GM18873 (cell line): ENCODE measurements around the gene NBEAL1.
"Not testable (repeated sequence)": the region's sequence is repeated elsewhere in the genome, so short reads cannot be mapped to it uniquely, and the experiment has no call there.

ENCODE experiments used
- ATAC-seq: cut with Tn5 transposase; IDR thresholded peaks from one replicate; pipeline ENCODE4 v1.9.1; 2021; ENCODE audit warnings: mild to moderate bottlenecking, moderate library complexity, moderate number of reproducible peaks; ENCODE audit not compliant: unreplicated experiment, low FRiP score

Gene NBEAL1

GRCh38 chr2:203014456-203015199 is at the start of gene NBEAL1:
Gene NBEAL1 (plus strand): TSS chr2:203014875. CDS start chr2:203016385, 1,510 bp downstream.
- peak; percentile 97 for ATAC-seq

- peak; percentile 61 for ATAC-seq
These were observed 48.7 kb upstream of the NBEAL1 start for GRCh38 chr2:202965810-202966460.

GRCh38 chr2:202969404-202969803 is 45.3 kb upstream of the NBEAL1 start:
- not testable (repeated sequence) for ATAC-seq

- no peak for ATAC-seq
These were observed 37.9 kb upstream of the NBEAL1 start for GRCh38 chr2:202976809-202977208.

GRCh38 chr2:202982779-202983491 is 31.7 kb upstream of the NBEAL1 start:
- no peak for ATAC-seq

GRCh38 chr2:202989749-202990148 is 24.9 kb upstream of the NBEAL1 start:
- no peak for ATAC-seq

GRCh38 chr2:202990501-202990900 is 24.2 kb upstream of the NBEAL1 start:
- no peak for ATAC-seq

GRCh38 chr2:202997113-202997512 is 17.6 kb upstream of the NBEAL1 start:
- not testable (repeated sequence) for ATAC-seq

GRCh38 chr2:203002054-203002821 is 12.4 kb upstream of the NBEAL1 start:
- ATAC-seq, result no peak

GRCh38 chr2:203003716-203004115 is 11.0 kb upstream of the NBEAL1 start:
- no peak for ATAC-seq

- no peak for ATAC-seq
These were observed 2.0 kb downstream of the NBEAL1 start for GRCh38 chr2:203016716-203017115.

- ATAC-seq, result no peak
These were observed 3.5 kb downstream of the NBEAL1 start for GRCh38 chr2:203018181-203018580.

- no peak for ATAC-seq
These were observed 4.5 kb downstream of the NBEAL1 start for GRCh38 chr2:203019142-203019541.

- ATAC-seq, result no peak
These were observed 7.3 kb downstream of the NBEAL1 start for GRCh38 chr2:203021991-203022390.

- ATAC-seq, result no peak
These were observed 8.1 kb downstream of the NBEAL1 start for GRCh38 chr2:203022751-203023150.

GRCh38 chr2:203025592-203025991 is 10.9 kb downstream of the NBEAL1 start:
- ATAC-seq, result no peak

- ATAC-seq, result no peak
These were observed 15.9 kb downstream of the NBEAL1 start for GRCh38 chr2:203030545-203030944.

GRCh38 chr2:203030991-203031390 is 16.3 kb downstream of the NBEAL1 start:
- no peak for ATAC-seq

GRCh38 chr2:203033395-203033794 is 18.7 kb downstream of the NBEAL1 start:
- no peak for ATAC-seq

GRCh38 chr2:203035879-203036470 is 21.3 kb downstream of the NBEAL1 start:
- no peak for ATAC-seq
